Measurements from ENCODE around the gene RAB5IF. TPM values are rescaled to one million over a fixed set of nuclear protein-coding genes. Genes with fewer than 3 reads are reported as not detected.

RAB5IF gene
- total and polyA plus RNA-seq, 2 of the 8 experiments (the other 6 are each of a cell fraction or from before 2014, with no cell fraction given), result 95.5 to 148 TPM

DNA sequence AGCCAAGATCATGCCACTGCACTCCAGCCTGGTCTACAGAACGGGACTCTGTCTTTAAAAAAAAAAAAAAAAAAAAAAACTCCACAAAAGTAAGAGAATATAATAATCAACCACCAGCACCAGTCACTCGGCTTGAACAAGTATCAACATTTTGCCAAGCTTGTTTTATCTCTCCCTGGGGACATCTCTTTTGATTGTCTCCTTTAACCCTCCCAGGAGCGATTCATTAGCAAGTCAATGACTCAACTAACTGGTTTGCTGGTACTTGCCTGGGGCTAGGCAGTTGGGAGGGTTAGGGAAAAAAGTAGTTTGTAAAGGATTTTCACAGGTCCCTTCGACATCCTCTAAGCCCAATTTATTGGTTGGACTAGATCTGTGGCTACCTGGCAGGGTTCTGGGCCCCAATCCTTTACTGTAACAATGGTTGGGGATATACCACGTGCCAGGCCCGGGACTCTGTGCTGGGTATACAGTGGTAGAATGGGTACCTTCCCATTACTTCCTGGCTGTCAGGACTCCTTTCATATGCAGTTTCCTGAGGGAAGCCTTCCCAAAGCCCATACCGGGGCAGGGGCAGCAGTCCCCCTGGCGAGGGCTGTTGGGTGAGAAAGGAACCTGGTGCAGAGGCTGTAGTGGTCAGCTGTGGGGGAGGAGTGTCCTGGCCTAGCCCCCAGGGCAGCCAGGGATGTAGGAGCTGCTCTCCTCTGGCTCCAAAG lies 20.0 kb upstream of the RAB5IF start:
- Histone ChIP-seq H3K9me3 (ENCODE audit: insufficient read depth in 2 of 2, low read depth in 1 of 2, low read length in 1 of 2) (peaks cover 6 to 7% of the 10 kb centered on the region in 2 experiments; a peak in 2 of 4 replicates), H2BK12ac (ENCODE audit: low read depth, low read length) (peak overlapping the region; percentile 85), H3K4ac (replicated peaks; ENCODE audit: insufficient read length, low read depth, low read length) (peak overlapping the region; percentile 98), H4K91ac (replicated peaks; ENCODE audit: insufficient read length, low read length) (peak overlapping the region; percentile 94), H3K79me1 (ENCODE audit: low read depth, low read length) (peaks cover 5% of the 10 kb centered on the region), H3K9ac (replicated peaks in 1 of 4; ENCODE audit: extremely low read depth in 1 of 4, low read depth in 3 of 4, low read length in 3 of 4) (peak overlapping the region in 1 of 4 experiments; percentile 29; a peak in 3 of 7 replicates), H2BK120ac (replicated peaks; ENCODE audit: low read depth, low read length) (peak overlapping the region; percentile 94), H3K79me2 (ENCODE audit: control insufficient read depth in 1 of 2, insufficient read depth in 2 of 2, low read length in 2 of 2) (peaks cover 0 to 7% of the 10 kb centered on the region in 2 experiments; a peak in 1 of 4 replicates), H3K23ac (ENCODE audit: insufficient read length) (no peak overlapping the region), H2AFZ (ENCODE audit: low read length) (no peak overlapping the region), H4K5ac (ENCODE audit: insufficient read length, low read depth, low read length) (peak overlapping the region; percentile 74), H2BK20ac (ENCODE audit: low read length) (peak overlapping the region; percentile 53), H3K18ac (ENCODE audit: extremely low read depth, low read length) (peak overlapping the region; percentile 85), H2BK5ac (ENCODE audit: low read depth, low read length) (peak overlapping the region; percentile 97), H4K8ac (ENCODE audit: extremely low read depth, insufficient read depth, low read length) (peak overlapping the region; percentile 82; the same call in 1 of the 2 replicates), H3K36me3 (ENCODE audit: control insufficient read depth in 2 of 4, insufficient read depth in 4 of 4, low read length in 3 of 4) (peaks cover 0 to 37% (median 20%) of the 10 kb centered on the region in 4 experiments; a peak in 6 of 8 replicates), H3K14ac (ENCODE audit: insufficient read length) (no peak overlapping the region), H2BK15ac (ENCODE audit: low read length) (no peak overlapping the region), H3K4me2 (ENCODE audit: insufficient read depth in 1 of 2, low read depth in 2 of 2, low read length in 2 of 2) (peak overlapping the region; percentile 19 to 61), H2AK5ac (ENCODE audit: low read depth, low read length) (peak overlapping the region; percentile 84; the same call in 1 of the 2 replicates), H3K23me2 (ENCODE audit: low read depth, low read length) (no peaks in the 10 kb centered on the region), H3K4me3 (ENCODE audit: extremely low read depth in 1 of 4, insufficient read depth in 2 of 4, low read depth in 3 of 4, low read length in 4 of 4) (peak overlapping the region in 2 of 4 experiments; percentile 29 to 42; a peak in 4 of 8 replicates), H3K27ac (ENCODE audit: low read depth, low read length) (peak overlapping the region; percentile 67), H3K56ac (replicated peaks; ENCODE audit: insufficient read length, low read depth, low read length) (no peak overlapping the region), H3K4me1 (replicated peaks in 1 of 4; ENCODE audit: control insufficient read depth in 3 of 4, insufficient read depth in 4 of 4, low read length in 3 of 4) (peaks cover 3 to 17% (median 11%) of the 10 kb centered on the region in 4 experiments; a peak in 6 of 7 replicates), H3K27me3 (replicated peaks in 1 of 4; ENCODE audit: control insufficient read depth in 3 of 4, extremely low read depth in 1 of 4, insufficient read depth in 3 of 4, low read length in 3 of 4) (no peaks in the 10 kb centered on the region), H4K20me1 (replicated peaks in 1 of 2; ENCODE audit: control insufficient read depth in 1 of 2, insufficient read depth in 2 of 2, low read length in 2 of 2) (no peaks in the 10 kb centered on the region)
- DNase-seq (ENCODE audit: low read depth in 1 of 2, low spot score in 2 of 2), result peak; percentile 68 to 80
- peak; percentile 87 for FAIRE-seq
- ChIA-PET CTCF (ENCODE audit: partially characterized antibody) (interaction anchor here (0.6 to 14.2 kb wide), 13 partner anchors 9 to 133 kb away, joined by 3 to 202 read pairs (median 5); partner anchors contain the start of genes RAB5IF and TGIF2), POLR2A (ENCODE audit: partially characterized antibody) (interaction anchor here (0.6 to 26.6 kb wide), 12 partner anchors 12 to 428 kb away, joined by 3 to 388 read pairs (median 4); partner anchors contain the start of genes RAB5IF, SLA2 and TGIF2)
- WGBS, 2 experiments (ENCODE audit: extremely low coverage in 1 of 2, insufficient coverage in 1 of 2, insufficient read length in 1 of 2, insufficient replicate concordance in 2 of 2, low coverage in 1 of 2, low lambda C conversion rate in 2 of 2, missing lambda C conversion rate in 1 of 2), result 6% methylated on average over 8 of the region's 8 CpGs; no CpG with 5 or more reads in 1 of the 2 experiments
- no peak for TF ChIP-seq SUZ12 (IDR thresholded peaks at IDR 0.05; ENCODE audit: low read length)
- TF ChIP-seq ZNF274 (IDR thresholded peaks at IDR 0.05; ENCODE audit: borderline replicate concordance, extremely low read depth, low read length), result no peak
- TF ChIP-seq SIX5 (IDR thresholded peaks at IDR 0.05; ENCODE audit: low read depth, low read length), result no peak
- no peak for TF ChIP-seq RXRA (IDR thresholded peaks at IDR 0.05; ENCODE audit: insufficient read depth, low read depth, low read length)
- no peak for TF ChIP-seq SIRT6 (IDR thresholded peaks at IDR 0.05; ENCODE audit: low read length)
- TF ChIP-seq BCL11A (IDR thresholded peaks at IDR 0.05; ENCODE audit: low read depth in 2 of 2, low read length in 2 of 2), result peak in 1 of 2 experiments; percentile 19
- no peak; the same call in none of the 2 replicates for TF ChIP-seq KDM1A (IDR thresholded peaks at IDR 0.05; ENCODE audit: borderline replicate concordance, low read length)
- no peak for TF ChIP-seq EGR1 (IDR thresholded peaks at IDR 0.05; ENCODE audit: borderline replicate concordance, low read depth, low read length)
- TF ChIP-seq KDM5A (IDR thresholded peaks at IDR 0.05; ENCODE audit: low read length), result no peak
